Heart right ventricle (tissue), 16 donors: ENCODE data around the gene WNT7B. TPM values are rescaled to one million over a fixed set of nuclear protein-coding genes. Genes with fewer than 3 reads are reported as not detected.

Experiments used
- ATAC-seq, 8 donors: fragments of 200-7000 bp; cut with Tn5 transposase; one replicate each; pipeline ENCODE4 v1.9.1; 2020; ENCODE audit warnings: mild to moderate bottlenecking in 8 of 8, moderate library complexity in 8 of 8, moderate number of reproducible peaks in 1 of 8
- DNase-seq, 2 donors: peaks; one replicate each; pipeline ENCODE4 v3.0.0-alpha.2; 2020
- H3K27ac ChIP-seq, 10 donors: fragments of 200-600 bp; sonication (generic) in 2 of 10; one replicate each; pipeline versions ENCODE4 v1.5.0 to v1.8.0; 2020 to 2022; ENCODE audit warnings: mild to moderate bottlenecking in 3 of 10
- H3K27me3 ChIP-seq, 7 donors: fragments of 200-600 bp; one replicate each; pipeline ENCODE4 v1.8.0; 2021 to 2022; ENCODE audit warnings: mild to moderate bottlenecking in 2 of 7
- H3K36me3 ChIP-seq, 9 donors: fragments of 200-600 bp; sonication (generic) in 1 of 9; one replicate each; pipeline versions ENCODE4 v1.5.0 to v1.8.0; 2020 to 2022; ENCODE audit warnings: mild to moderate bottlenecking in 2 of 9
- H3K4me1 ChIP-seq, 9 donors: fragments of 200-600 bp; sonication (generic) in 1 of 9; one replicate each; pipeline versions ENCODE4 v1.5.0 to v1.8.0; 2020 to 2022; ENCODE audit warnings: mild to moderate bottlenecking in 4 of 9
- H3K4me3 ChIP-seq, 10 donors: fragments of 200-600 bp; sonication (generic) in 2 of 10; one replicate each; pipeline versions ENCODE4 v1.5.0 to v1.8.0; 2020 to 2022; ENCODE audit warnings: mild to moderate bottlenecking in 7 of 10, moderate library complexity in 2 of 10
- H3K9me3 ChIP-seq, 11 donors: fragments of 200-600 bp in 10 of 11; sonication (generic) in 2 of 11; one replicate each; pipeline versions ENCODE4 v1.5.0 to v1.8.0; 2013 to 2022; ENCODE audit warnings: mild to moderate bottlenecking in 2 of 11, control low read depth in 1 of 11, moderate library complexity in 1 of 11
- CTCF ChIP-seq, 9 donors: fragments of 200-600 bp; sonication (generic) in 2 of 9; IDR thresholded peaks; one replicate each; pipeline versions ENCODE4 v1.5.0 to v1.8.0; 2021 to 2022; ENCODE audit warnings: antibody characterized with exemption in 9 of 9, mild to moderate bottlenecking in 5 of 9, moderate library complexity in 1 of 9
- WGBS, 2 donors: extraction: QIAGEN DNeasy Blood & Tissue Kit; methylation state at CpG; one replicate each; pipeline ENCODE4 v1.1.7; 2013; ENCODE audit warnings: inconsistent platforms in 1 of 2; 5-methylcytosine and 5-hydroxymethylcytosine counted together
- intact Hi-C, 10 donors: fragments of 100-400 bp; cut with DNase I; formaldehyde crosslinking; loops; one replicate each; pipeline versions ENCODE4 v1.11.1 to v1.14.2; 2022
- polyA plus RNA-seq, 2 donors: library from polyadenylated mRNA; stranded (reverse); fragments of 200-250 nt; gene quantifications; one replicate each; pipeline ENCODE4 v1.2.3, GENCODE V29; 2013
- total RNA-seq, 10 donors: library from RNA; stranded (reverse); fragmentation: NEBNext Ultra II Directional in 3 of 10; extraction: Animal tissue kit (Norgen Biotek cat#: 25700) in 3 of 10; gene quantifications; one replicate each; pipeline versions ENCODE4 v1.2.1 to v1.2.4, GENCODE V29; 2021 to 2023
- donor health status: Arrhythmogenic right ventricular cardiomyopathy.
- donor health status: ischemic (EF 13 %, LVEDD 7.1; RV severe dilation, severe dysfunction).
- donor health status: healthy with polysubstance abuse.
- donor health status: DM: no; HTN: yes; CAD: no.
- donor health status: DM: no; HTN: no; CAD: no.
- donor health status: ischemic (EF 25% LVEDD 6.9; RV normal size, moderate dysfunction).
- donor health status: ischemic (EF 25% LVEDD 5.7; RV mildly dilated, moderate dysfunction).
- donor health status: healthy.
- donor health status: DM: yes; HTN: yes; CAD: no.
- donor health status: Ischemic cardiomyopathy.
- donor health status: ischemic (EF 35%, LVEDD 5.7; RV mildly dilated, moderate dysfunction).
- donor health status: nonischemic (EF 11% LVEDD 7.7; RV severe dilation, severe dysfunction).
- donor health status: DM: yes; HTN: yes; CAD: no.
- donor health status: PGD.
- donor health status: ischemic (EF 29% LVEDD 5.4; RV normal size, mild dysfunction).
- donor health status: nonischemic (EF 23%, LVEDD 6.1; RV moderate dilation, normal function).

The WNT7B gene
- total and polyA plus RNA-seq, 12 donors, result not detected

GRCh38 chr22:45889539-45890350, 87.2 kb downstream of the WNT7B start:
- DNase-seq, result peak in 1 of 2 donors; percentile 11
- 22 to 34% methylated on average over 56 of the region's 56 CpGs for WGBS, 2 donors

DNA sequence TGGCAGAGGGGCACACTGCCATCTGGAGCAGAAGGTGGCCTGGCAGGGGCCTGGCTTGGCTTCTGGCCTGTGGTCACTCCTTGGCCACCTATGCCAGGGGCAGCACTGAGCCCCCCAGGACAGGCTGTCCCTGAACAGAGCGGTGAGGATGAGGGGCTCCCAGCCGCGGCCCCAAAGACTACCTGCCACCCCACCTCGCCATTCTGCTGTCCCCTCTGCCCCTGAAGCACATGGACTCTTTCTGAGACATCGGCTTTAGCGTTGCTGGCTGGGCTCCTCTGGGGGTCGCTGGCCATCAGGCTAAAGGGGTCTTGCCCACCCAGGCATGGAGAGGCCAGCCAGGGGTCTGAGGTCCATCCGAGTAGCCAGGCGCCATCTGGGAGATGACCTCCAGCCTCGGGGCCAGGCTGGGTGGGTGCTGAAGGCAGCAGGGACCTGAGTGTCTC, 87.8 kb downstream of the WNT7B start:
- peak in 1 of 2 donors; percentile 8 for DNase-seq
- WGBS, 2 donors, result 74 to 80% methylated on average over 10 of the region's 10 CpGs
- no peak for ATAC-seq
- Histone ChIP-seq H3K9me3 (no peaks in the 10 kb centered on the region), H3K27me3 (peaks cover 0 to 58% (median 45%) of the 10 kb centered on the region in 7 donors), H3K27ac (no peak overlapping the region), H3K4me3 (no peak overlapping the region), H3K4me1 (peaks cover 0 to 27% (median 7%) of the 10 kb centered on the region in 9 donors), H3K36me3 (no peaks in the 10 kb centered on the region)
- intact Hi-C loops, result no loop called here
- no peak for TF ChIP-seq CTCF (IDR thresholded peaks at IDR 0.05)

More at GRCh38 chr22:45889539-45890350, 87.2 kb downstream of the WNT7B start:
- Histone ChIP-seq H3K27ac (no peak overlapping the region), H3K4me3 (no peak overlapping the region), H3K9me3 (no peaks in the 10 kb centered on the region), H3K36me3 (no peaks in the 10 kb centered on the region), H3K27me3 (peaks cover 0 to 58% (median 47%) of the 10 kb centered on the region in 7 donors), H3K4me1 (peaks cover 0 to 21% (median 7%) of the 10 kb centered on the region in 9 donors)
- TF ChIP-seq CTCF (IDR thresholded peaks at IDR 0.05), result no peak
- intact Hi-C loops, result no loop called here
- no peak for ATAC-seq

GRCh38 chr22:45888221-45889092, 88.5 kb downstream of the WNT7B start:
- Histone ChIP-seq H3K9me3 (no peaks in the 10 kb centered on the region), H3K4me1 (peaks cover 0 to 28% (median 7%) of the 10 kb centered on the region in 9 donors), H3K27me3 (peaks cover 0 to 60% (median 50%) of the 10 kb centered on the region in 7 donors), H3K4me3 (no peak overlapping the region), H3K27ac (no peak overlapping the region), H3K36me3 (no peaks in the 10 kb centered on the region)
- TF ChIP-seq CTCF (IDR thresholded peaks at IDR 0.05), result no peak
- intact Hi-C loops, result no loop called here
- DNase-seq (no peak), ATAC-seq (no peak)
- 95% methylated on average over 27 of the region's 27 CpGs for WGBS, 2 donors
